Measurements from ENCODE around the gene TMEM107.

The TMEM107 gene

DNA sequence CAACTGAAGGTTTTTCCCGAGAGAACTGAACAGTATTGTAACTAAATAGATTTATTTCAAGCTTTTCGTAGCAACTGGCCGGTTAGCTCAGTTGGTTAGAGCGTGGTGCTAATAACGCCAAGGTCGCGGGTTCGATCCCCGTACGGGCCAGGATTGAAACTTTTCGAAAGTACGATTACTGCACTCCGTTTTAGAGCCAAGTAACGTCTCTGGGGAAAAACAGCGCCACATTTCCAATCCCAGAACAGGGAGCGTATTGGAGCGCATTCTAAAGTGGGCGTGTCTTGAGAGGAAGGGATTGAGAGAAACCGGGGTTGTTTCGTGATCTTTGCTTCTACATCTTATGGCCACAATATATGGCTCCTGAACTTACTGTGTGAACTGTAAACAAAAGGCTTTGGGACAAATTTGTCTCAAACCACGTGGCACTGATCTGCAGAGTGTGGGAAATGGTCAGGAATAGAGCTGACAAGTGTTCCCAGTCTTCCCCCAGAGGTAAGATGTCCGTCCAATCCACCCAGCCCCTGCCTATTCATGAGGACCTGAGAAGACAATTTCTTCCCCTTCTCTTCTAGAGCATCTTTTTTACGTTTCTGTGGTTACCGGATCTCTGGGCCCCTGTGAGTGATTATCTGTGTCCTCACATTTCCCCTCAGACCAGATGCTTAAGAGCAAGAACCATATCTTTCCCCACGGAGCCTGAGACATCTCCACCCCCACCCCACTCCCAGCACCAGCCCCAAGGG, 11.5 kb upstream of the TMEM107 start:
- TF ChIP-seq EZH2 (optimal IDR thresholded peaks at IDR 0.05; ENCODE audit: low read depth, low read length) (no peak), EZH2phosphoT487 (IDR thresholded peaks at IDR 0.05; ENCODE audit: low read length) (no peak), CTCF (IDR thresholded peaks at IDR 0.05; ENCODE audit: low read length) (no peak)
- Histone ChIP-seq H4K20me1 (ENCODE audit: insufficient read depth, low read length) (no peaks in the 10 kb centered on the region), H3K4me1 (ENCODE audit: low read length) (peaks cover 26% of the 10 kb centered on the region), H3K9me2 (replicated peaks; ENCODE audit: insufficient read depth, low read length) (no peaks in the 10 kb centered on the region), H3K4me2 (ENCODE audit: low read depth, low read length) (peak overlapping the region; percentile 89), H2AFZ (ENCODE audit: low read length) (no peak overlapping the region), H3K9ac (ENCODE audit: low read length) (peak overlapping the region; percentile 88), H3K27me3 (replicated peaks; ENCODE audit: insufficient read depth, low read length) (peaks cover under 1% of the 10 kb centered on the region; the same call in 1 of the 2 replicates), H3K36me3 (replicated peaks; ENCODE audit: insufficient read depth, low read length) (no peaks in the 10 kb centered on the region), H3F3A (ENCODE audit: insufficient read depth, low read length) (peaks cover 50% of the 10 kb centered on the region), H3K9me3 (replicated peaks; ENCODE audit: insufficient read depth, low read length) (no peaks in the 10 kb centered on the region), H3K27ac (ENCODE audit: low read length) (peak overlapping the region; percentile 84), H3K79me2 (ENCODE audit: low read length) (peaks cover 17% of the 10 kb centered on the region), H3K4me3 (ENCODE audit: low read length) (peak overlapping the region; percentile 94)
- peak; percentile 96 for DNase-seq

DNA sequence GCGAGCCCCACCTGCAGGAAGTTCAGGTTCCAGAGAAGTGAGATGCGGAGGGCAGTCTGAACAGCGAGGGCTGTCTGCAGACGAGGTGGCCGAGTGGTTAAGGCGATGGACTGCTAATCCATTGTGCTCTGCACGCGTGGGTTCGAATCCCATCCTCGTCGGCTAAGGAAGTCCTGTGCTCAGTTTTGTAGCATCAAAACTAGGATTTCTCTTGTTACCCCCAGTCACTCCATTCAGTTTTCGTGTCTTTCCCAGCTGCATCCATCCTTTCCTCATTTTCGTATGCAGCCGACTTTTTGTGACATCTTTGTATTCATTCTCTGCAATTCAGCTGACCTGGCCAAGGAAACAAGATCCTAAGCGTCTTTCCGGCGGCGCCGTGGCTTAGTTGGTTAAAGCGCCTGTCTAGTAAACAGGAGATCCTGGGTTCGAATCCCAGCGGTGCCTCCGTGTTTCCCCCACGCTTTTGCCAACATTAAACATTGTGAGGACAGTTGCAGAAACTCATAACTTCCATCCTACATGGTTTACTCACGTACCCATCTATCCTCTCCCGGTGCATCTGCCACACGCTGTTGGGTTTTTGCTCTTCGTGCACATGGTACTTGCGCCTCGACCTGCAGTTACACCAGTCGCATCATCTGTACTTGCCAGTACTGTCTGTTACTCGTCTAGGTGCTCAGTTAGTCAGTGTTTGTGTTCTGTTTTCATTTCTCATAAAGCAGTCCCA, 10.8 kb upstream of the TMEM107 start:
- Histone ChIP-seq H3F3A (ENCODE audit: insufficient read depth, low read length) (peaks cover 50% of the 10 kb centered on the region), H3K9me2 (replicated peaks; ENCODE audit: insufficient read depth, low read length) (no peaks in the 10 kb centered on the region), H3K9ac (ENCODE audit: low read length) (peak overlapping the region; percentile 88), H4K20me1 (ENCODE audit: insufficient read depth, low read length) (no peaks in the 10 kb centered on the region), H3K79me2 (ENCODE audit: low read length) (peaks cover 17% of the 10 kb centered on the region), H3K4me1 (ENCODE audit: low read length) (peaks cover 22% of the 10 kb centered on the region), H3K4me2 (ENCODE audit: low read depth, low read length) (peak overlapping the region; percentile 70), H3K36me3 (replicated peaks; ENCODE audit: insufficient read depth, low read length) (no peaks in the 10 kb centered on the region), H2AFZ (ENCODE audit: low read length) (peak overlapping the region; percentile 76; the same call in 1 of the 2 replicates), H3K27ac (ENCODE audit: low read length) (peak overlapping the region; percentile 84), H3K27me3 (replicated peaks; ENCODE audit: insufficient read depth, low read length) (peaks cover 3% of the 10 kb centered on the region; the same call in 1 of the 2 replicates), H3K4me3 (ENCODE audit: low read length) (peak overlapping the region; percentile 94), H3K9me3 (replicated peaks; ENCODE audit: insufficient read depth, low read length) (no peaks in the 10 kb centered on the region)
- no peak for TF ChIP-seq EZH2phosphoT487 (IDR thresholded peaks at IDR 0.05; ENCODE audit: low read length)
- peak; percentile 41 for TF ChIP-seq CTCF (IDR thresholded peaks at IDR 0.05; ENCODE audit: low read length)
- TF ChIP-seq EZH2 (optimal IDR thresholded peaks at IDR 0.05; ENCODE audit: low read depth, low read length) = no peak
- peak; percentile 91 for DNase-seq

GRCh38 chr17:8186446-8186786, 10.2 kb upstream of the TMEM107 start:
- Histone ChIP-seq H3K9ac (ENCODE audit: low read length) (peak overlapping the region; percentile 88), H3F3A (ENCODE audit: insufficient read depth, low read length) (peaks cover 44% of the 10 kb centered on the region), H3K36me3 (replicated peaks; ENCODE audit: insufficient read depth, low read length) (no peaks in the 10 kb centered on the region), H3K9me3 (replicated peaks; ENCODE audit: insufficient read depth, low read length) (no peaks in the 10 kb centered on the region), H2AFZ (ENCODE audit: low read length) (peak overlapping the region; percentile 76), H3K27ac (ENCODE audit: low read length) (peak overlapping the region; percentile 84), H3K79me2 (ENCODE audit: low read length) (peaks cover 17% of the 10 kb centered on the region), H3K4me2 (ENCODE audit: low read depth, low read length) (peak overlapping the region; percentile 70; the same call in 1 of the 2 replicates), H3K4me3 (ENCODE audit: low read length) (peak overlapping the region; percentile 94), H3K4me1 (ENCODE audit: low read length) (peaks cover 18% of the 10 kb centered on the region), H4K20me1 (ENCODE audit: insufficient read depth, low read length) (no peaks in the 10 kb centered on the region), H3K9me2 (replicated peaks; ENCODE audit: insufficient read depth, low read length) (no peaks in the 10 kb centered on the region), H3K27me3 (replicated peaks; ENCODE audit: insufficient read depth, low read length) (peaks cover 3% of the 10 kb centered on the region; the same call in 1 of the 2 replicates)
- TF ChIP-seq EZH2 (optimal IDR thresholded peaks at IDR 0.05; ENCODE audit: low read depth, low read length) (no peak), EZH2phosphoT487 (IDR thresholded peaks at IDR 0.05; ENCODE audit: low read length) (no peak), CTCF (IDR thresholded peaks at IDR 0.05; ENCODE audit: low read length) (no peak)
- no peak for DNase-seq

Measured in MM.1S (cell line).